ENCODE data around the gene SPTBN4.

Gene SPTBN4

DNA sequence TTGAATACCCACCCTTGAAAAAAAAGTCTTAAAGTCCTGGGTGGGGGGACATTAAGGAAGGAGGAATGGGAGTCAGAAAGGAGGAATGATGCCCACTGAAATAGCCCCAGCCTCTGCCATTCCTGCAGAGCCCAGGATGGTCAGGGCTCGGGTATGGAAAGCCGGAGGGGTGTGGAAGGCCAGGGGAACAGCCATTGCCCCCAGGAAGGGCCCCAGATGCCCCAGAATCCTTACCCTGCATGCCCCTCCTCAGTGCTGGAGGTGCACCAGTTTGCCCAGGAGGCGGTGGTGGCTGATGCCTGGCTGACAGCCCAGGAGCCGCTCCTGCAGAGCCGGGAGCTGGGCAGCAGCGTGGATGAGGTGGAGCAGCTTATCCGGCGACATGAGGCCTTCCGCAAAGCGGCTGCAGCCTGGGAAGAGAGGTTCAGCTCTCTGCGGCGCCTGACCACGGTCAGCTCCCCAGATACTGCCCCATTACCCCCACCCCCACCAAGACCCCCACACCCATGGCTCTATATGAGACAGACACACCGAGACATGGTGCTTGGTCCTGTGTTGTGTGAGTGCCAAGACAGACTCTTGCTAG lies 99.2 kb downstream of the SPTBN4 start:
- DNase-seq (ENCODE audit: low read depth): no peak

DNA sequence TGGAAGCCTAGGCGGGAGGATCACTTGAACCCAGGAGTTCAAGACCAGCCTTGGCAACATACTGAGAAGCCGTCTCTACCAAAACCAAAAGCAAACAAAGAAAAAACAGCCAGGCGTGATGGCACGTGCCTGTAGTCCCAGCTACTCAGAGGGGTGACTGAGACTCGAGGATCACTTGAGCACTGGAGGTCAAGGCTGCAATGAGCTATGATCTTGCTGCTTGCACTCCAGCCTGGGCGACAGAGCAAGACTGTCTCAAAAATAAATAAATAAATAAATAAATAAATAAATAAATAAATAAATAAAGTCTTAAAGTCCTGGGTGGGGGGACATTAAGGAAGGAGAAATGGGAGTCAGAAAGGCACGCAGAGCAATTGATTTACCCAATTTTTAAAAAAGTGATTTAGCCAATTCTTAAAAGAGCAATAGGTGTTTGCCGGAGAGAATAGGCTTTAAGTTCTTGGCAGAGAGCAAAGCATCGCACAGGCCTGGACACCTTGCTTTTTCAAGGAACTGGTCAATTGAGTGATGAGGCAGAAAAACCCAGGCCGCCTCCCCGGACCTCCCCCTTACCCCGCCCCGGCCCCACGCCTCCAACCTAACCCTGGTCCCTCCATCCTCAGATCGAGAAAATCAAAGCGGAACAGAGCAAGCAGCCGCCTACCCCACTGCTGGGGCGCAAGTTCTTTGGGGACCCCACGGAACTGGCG lies 100.4 kb downstream of the SPTBN4 start:
- DNase-seq (ENCODE audit: low read depth): no peak

DNA sequence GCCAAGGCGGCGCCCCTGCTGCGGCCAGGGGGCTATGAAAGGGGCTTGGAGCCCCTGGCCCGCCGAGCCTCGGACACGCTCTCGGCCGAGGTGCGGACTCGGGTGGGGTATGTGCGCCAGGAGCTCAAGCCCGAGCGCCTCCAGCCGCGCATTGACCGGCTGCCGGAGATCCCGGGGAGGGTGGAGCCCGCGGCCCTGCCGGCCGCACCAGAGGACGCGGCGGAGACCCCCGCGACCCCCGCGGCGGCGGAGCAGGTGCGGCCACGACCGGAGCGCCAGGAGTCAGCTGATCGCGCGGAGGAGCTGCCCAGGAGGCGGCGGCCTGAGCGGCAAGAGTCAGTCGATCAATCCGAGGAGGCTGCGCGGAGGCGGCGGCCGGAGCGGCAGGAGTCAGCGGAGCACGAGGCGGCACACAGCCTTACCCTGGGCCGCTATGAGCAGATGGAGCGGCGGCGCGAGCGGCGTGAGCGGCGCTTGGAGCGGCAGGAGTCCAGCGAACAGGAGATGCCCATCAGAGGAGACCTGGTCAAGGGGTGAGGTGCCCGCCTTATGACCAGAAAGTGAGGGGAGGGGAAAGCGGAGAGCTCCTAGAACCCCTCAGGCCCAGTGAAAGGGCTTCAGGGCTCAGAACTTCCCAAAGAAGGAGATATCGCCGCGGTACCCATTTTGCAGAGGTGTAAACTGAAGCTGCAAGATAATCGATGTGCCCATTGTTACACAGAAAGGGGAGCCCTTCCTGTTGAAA lies 101.1 kb downstream of the SPTBN4 start:
- DNase-seq (ENCODE audit: low read depth): no peak

DNA sequence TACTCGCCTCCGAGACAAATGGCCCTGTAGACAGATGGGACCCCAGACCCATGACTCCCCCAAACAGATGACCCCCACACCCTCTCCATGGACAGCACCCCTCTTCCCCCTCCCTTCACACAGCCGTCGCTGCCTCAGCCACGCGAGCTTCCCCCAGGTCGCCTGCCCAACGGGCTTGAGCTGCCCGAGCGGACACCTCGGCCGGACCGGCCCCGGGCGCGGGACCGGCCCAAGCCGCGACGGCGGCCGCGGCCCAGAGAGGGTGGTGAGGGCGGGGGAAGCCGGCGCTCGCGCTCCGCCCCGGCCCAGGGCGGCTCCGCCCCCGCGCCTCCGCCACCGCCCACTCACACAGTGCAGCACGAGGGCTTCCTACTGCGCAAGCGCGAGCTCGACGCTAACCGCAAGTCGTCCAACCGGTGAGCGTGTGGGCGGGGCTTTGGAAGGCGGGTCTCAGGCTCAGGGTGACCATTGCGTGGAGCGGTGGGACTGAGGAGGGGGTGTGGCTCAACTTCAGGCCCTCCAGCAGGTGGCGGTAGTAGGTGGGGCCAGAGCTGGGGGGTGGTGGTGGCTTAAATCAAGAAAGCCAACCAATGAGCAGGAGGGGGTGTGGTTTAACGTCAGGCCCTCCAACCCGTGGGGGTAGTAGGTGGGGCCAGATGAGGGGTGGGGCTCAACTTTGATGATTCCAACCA lies 103.7 kb downstream of the SPTBN4 start:
- DNase-seq (ENCODE audit: low read depth): peak; percentile 99

DNA sequence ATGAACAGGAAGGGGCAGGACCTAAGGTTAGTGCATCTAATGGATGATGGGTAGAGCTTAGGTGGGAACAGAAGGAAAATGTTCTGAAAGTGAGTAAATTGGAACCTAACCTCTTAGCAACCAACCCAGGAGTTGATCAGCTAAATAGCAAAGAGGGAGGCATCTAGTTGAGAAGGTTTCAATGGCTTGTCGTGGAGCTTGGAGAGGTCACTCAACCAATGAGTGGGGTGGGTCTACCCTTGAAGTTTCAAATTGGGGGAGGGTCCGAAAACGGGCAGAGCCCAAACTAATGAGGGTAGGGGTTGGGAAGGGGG lies 104.2 kb downstream of the SPTBN4 start:
- DNase-seq (ENCODE audit: low read depth): no peak

DNA sequence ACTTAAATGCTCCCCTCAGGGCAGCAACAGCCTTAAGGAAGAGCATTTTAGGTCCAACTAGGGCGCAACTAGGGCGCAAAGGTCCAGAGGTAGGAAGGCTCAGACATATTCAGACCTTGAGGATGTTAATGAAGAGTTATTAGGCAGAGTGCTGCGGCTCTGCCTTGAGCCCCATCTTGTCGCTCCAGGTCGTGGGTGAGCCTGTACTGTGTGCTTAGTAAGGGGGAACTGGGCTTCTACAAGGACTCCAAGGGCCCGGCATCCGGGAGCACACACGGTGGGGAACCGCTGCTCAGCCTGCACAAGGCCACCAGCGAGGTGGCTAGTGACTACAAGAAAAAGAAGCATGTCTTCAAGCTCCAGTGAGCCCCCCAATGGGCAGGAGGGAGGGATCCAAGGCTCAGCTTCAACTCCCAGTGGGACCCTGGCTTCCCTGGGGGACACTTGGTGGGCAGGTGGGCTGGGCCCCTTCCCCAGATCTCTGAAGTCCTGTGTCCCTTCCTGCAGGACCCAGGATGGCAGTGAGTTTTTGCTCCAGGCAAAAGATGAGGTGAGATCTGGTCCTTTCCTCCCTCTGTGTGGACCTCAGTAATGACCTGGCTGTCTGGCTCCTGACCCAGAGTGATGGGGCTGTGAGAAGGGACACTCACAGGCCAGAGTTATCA lies 105.2 kb downstream of the SPTBN4 start:
- no peak for DNase-seq (ENCODE audit: low read depth)

DNA sequence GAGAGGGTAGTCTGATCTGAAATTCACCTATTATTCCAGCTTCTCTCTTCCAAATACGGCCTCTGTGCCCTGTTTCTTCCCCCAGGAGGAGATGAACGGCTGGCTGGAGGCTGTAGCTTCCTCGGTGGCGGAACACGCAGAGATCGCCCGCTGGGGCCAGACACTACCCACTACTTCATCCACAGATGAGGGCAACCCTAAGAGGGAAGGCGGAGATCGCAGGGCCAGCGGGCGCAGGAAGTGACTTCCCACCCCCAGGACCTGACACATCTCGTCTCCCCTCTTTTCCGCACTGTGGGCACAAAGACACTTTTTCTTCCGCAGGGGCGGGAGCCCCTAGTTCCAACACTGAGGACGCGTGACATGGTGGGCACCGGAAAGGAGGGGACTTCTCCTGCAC lies 108.5 kb downstream of the SPTBN4 start:
- no peak for DNase-seq (ENCODE audit: low read depth)

DNA sequence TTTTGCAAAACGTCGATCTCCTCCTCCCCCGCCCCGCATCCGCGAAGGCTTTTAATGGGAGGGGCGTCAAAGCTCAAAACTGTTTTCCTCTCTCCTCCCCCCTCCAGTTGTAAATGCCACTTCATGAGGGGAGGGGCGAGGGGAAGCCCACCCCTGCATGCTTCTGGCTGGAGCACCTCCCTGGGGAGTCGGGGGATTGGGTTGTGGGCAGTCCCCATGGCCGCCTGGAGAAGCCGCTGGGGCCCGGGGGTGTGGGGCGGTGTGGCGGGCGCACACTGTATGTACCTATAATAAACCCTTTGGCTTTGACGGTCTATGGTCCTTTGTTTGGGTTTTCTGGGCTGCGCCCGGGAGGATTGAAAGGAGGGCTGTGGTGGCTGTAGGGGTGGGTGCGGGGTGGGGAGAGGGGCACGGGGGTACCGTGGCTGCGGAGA lies 109.4 kb downstream of the SPTBN4 start:
- no peak for DNase-seq (ENCODE audit: low read depth)

DNA sequence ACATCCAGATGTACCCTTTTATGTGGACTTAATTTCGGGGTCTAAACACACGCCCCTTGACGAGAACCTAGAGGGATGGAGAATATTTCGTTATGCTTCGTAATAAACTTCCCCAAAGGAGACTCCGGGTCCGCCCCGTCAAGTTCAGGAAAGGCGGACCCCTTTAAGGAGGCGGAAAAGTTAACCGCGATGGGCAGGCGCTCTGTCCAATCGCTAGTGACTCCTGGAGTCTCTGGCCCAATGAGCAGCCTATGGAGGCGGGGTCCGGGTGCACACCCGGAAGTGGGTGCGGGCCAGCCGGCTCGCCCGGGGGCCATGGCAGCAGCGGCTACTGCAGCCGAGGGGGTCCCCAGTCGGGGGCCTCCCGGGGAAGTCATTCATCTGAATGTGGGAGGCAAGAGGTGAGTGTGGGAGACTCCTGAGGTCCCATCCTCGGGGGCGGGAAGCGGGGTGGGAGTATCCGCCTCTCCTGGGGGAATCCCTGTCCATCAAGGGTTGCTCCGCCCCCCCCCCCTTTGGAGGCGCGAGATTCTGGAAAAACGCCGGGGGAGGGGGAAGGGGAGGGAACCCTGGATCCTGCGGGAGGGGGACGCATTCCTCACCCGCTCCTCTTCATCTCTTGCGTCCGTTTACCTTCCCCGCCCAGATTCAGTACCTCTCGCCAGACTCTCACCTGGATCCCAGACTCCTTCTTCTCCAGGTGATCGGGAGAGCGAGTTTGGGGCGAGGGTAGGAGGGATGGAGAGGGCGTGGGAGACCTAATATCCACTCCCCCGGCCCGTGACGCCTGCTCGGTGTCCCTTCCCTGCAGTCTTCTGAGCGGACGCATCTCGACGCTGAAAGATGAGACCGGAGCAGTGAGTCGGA lies 110.0 kb downstream of the SPTBN4 start, which contains the start of gene SHKBP1:
Gene SHKBP1 (plus strand): TSS at position 289 of the 867 bp plus-strand sequence. CDS start 27 bp downstream, at position 316.
- peak; percentile 90 for DNase-seq (ENCODE audit: low read depth)

DNA sequence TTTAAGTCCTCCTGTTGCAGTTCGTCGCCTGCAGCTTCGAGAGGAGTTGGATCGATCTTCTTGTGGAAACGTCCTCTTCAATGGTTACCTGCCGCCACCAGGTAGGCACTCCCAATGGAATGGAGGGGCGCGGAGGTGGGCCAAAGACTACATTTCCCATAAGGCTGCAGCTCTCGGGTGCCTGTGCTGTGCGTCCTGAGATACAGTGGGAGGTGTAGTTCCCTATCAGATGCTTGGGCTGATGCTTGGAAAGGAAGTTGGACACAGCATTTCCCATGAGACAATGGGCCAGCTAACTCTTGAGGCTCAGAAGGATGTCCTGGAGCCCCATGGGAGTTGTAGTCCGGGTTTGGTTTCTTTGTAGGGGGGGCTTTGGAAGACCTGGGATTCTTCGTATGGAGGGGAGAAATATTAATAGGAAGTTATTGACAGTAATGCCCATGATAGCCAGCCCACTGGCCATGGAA lies 111.7 kb downstream of the SPTBN4 start:
- peak; percentile 63 for DNase-seq (ENCODE audit: low read depth)

DNA sequence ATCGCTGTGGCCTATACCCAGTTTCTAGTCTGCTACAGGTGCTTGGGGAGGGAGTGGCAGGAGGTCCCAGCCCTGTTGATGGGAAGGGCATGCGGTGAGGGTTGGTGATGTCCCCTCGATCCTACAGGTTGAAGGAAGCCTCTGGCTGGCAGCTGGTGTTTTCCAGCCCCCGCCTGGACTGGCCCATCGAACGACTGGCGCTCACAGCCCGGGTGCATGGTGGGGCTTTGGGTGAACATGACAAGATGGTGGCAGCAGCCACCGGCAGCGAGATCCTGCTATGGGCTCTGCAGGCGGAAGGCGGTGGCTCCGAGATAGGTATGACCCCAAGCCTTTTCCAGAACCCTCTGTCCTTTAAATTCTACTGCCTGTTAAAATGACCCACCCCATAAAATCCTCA lies 113.8 kb downstream of the SPTBN4 start:
- no peak for DNase-seq (ENCODE audit: low read depth)

DNA sequence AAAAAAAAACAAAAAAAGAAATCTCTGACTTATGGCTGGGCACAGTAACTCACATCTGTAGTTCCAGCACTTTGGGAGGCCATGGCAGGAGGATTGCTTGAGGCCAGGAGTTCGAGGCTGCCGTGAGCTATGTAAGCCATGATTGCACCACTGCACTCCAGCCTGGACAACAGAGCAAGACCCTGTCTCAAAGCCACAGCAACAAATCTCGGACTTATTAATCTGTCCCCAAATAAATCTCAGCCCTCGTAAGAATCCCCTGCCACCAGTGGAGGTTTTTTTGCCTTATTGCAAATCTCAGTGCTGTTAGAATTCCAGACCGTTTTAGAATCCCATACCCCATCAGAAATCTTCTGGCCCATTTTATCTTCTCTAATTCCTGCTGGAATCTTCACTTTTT lies 114.7 kb downstream of the SPTBN4 start:
- DNase-seq (ENCODE audit: low read depth): no peak

DNA sequence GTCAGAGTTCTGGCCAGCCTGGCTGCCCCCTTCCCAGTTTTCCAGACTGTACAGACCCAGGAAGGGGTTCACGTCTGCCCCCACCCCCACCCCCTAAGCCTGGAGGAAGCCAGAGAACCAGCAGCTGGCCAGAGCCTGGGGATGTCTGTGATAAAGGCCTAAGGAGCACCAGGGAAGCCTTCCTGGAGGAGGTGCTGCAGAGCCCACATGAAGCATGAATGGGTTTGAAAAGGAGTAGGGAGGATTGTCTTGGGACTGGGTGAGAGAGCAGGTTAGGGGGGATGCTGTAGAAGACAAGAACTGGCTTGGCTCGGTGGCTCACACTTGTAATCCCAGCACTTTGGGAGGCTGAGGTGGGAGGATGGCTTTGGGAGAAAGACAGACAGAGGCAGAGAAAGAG lies 115.7 kb downstream of the SPTBN4 start:
- no peak for DNase-seq (ENCODE audit: low read depth)

DNA sequence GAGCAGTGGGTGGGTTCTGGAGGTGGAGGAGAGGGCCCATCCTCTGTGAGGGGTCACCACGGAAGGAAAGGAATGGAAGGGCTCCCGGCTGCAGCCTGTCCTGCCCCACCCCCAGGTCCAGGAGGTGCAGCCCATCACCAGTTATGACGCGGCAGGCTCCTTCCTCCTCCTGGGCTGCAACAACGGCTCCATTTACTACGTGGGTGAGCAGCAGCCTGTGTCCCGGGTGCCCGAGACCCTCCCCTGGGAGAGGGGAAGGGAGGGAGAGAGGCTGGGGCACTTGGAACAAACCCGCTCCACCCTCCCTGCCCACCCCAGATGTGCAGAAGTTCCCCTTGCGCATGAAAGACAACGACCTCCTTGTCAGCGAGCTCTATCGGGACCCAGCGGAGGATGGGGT lies 116.5 kb downstream of the SPTBN4 start:
- no peak for DNase-seq (ENCODE audit: low read depth)

DNA sequence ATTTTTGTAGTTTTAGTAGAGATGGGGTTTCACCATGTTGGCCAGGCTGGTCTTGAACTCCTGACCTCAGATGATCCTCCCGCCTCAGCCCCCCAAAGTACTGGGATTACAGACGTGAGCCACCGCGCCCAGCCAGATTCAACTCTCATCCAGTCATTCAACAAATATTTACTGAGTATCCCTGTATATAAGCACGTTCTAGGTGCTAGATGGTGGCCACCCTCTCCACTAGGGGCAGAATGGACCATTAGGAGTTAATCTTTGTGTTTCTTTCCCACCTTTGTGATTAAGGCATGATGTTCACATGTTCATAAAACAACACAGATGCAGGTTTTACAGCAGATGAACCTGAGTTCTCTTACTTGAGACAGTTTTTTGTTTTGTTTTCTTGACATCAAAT lies 117.2 kb downstream of the SPTBN4 start:
- no peak for DNase-seq (ENCODE audit: low read depth)

DNA sequence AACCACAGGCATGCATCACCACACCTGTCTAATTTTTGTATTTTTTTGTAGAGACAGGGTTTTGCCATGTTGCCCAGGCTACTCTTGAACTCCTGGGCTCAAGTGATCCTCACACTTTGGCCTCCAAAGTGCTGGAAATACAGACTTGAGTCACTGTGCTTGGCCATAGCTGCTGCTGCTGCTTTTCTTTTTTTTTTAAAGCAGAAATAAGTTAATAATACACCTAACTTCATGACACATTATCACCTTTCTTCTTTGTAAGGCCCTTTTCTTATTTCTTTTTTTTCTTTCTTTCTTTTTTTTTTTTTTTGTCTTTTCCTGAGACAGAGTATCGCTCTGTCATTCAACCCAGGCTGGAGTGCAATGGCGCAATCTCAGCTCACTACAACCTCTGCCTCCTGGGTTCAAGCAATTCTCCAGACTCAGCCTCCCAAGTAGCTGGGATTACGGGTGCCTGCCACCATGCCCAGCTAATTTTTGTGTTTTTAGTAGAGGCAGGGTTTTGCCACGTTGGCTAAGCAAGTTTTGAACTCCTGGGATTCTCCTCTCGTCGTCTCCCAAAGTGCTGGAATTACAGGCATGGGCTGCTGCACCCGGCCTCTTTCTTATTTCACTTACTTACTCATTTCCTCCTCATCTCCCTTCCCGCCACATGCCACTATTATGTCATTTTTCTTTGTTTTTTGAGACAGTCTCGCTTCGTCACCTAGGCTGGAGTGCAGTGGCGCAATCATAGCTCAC lies 118.6 kb downstream of the SPTBN4 start:
- peak; percentile 68 for DNase-seq (ENCODE audit: low read depth)

DNA sequence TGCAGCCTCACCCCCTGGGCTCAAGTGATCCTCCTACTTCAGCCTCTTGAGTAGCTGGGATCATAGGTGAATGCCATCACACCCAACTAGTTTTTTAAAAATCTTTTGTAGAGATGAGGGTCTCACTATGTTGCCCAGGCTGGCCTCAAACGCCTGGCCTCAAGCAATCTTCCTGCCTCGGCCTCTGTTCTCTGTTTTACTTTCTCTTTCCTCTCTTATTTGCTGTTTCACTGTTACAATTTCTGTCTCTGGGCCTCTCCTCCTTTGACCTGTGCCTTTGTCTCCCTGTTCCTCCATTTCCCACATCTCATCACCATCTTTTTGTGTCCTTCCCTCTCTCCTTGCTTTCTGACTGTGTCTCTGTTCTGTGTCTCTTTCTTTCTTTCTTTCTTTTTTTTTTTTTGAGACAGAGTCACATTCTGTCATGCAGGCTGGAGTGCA lies 119.2 kb downstream of the SPTBN4 start:
- DNase-seq (ENCODE audit: low read depth): no peak

DNA sequence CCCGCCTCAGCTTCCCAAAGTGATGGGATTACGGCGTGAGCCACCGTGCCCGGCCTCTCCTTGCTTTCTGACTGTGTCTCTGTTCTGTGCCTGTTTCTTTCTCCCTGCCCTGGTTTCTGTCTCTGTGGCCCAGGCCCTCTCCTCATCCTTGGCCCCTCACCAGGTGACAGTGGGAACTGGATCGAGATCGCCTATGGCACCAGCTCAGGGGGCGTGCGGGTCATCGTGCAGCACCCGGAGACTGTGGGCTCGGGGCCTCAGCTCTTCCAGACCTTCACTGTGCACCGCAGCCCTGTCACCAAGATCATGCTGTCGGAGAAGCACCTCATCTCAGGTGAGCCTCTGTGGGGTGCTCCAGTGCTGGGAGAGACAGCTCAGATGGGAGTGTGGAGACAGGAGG lies 119.8 kb downstream of the SPTBN4 start:
- DNase-seq (ENCODE audit: low read depth): no peak

DNA sequence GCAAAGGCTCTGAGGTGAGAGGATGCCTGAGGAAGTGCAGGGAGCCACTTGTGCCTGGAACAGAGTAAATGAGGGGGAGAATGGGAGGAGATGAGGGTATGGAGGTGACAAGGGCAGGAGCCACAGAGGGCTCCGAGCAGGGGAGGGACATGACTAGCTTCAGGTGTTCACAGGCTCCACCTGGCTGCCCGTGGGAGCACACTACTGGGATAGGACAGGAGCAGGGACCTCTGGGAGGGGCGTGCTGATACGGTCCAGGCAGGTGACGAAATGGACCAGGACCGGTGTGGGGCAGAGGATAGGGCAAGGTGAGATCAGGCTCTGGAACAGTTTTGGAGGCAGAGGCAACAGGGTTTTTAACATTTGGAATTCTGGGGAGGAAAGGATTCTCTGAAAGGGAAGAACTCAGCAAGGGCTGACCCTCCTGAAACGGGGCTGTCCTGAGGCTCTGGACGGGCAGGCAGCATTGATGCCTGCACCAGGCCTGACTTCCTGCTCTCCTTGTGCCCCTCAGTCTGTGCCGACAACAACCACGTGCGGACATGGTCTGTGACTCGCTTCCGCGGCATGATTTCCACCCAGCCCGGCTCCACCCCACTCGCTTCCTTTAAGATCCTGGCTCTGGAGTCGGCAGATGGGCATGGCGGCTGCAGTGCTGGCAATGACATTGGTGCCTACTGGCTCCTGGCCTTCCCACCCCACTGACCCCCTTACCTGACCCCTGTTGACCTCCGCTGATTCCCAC lies 121.5 kb downstream of the SPTBN4 start:
- peak; percentile 57 for DNase-seq (ENCODE audit: low read depth)
